IPS-15b (cell line): ENCODE data around the gene TPRKB.
"Not testable (repeated sequence)": the region's sequence is repeated elsewhere in the genome, so short reads cannot be mapped to it uniquely, and the experiment has no call there.

ENCODE experiments used
- H3K27me3 ChIP-seq: one replicate; pipeline ENCODE4 v1.6.1; 2013; ENCODE audit warnings: low read length; ENCODE audit not compliant: control insufficient read depth, insufficient read depth
- H3K36me3 ChIP-seq: one replicate; pipeline ENCODE4 v1.6.1; 2013; ENCODE audit warnings: low read length; ENCODE audit not compliant: control insufficient read depth, insufficient read depth
- H3K4me1 ChIP-seq: one replicate; pipeline ENCODE4 v1.6.1; 2013; ENCODE audit warnings: mild to moderate bottlenecking, low read length; ENCODE audit not compliant: control insufficient read depth, insufficient read depth
- H3K4me3 ChIP-seq: one replicate; pipeline ENCODE4 v1.5.1; 2013; ENCODE audit warnings: low read depth, low read length
- H3K9ac ChIP-seq: one replicate; pipeline ENCODE4 v1.6.1; 2013; ENCODE audit warnings: low read depth, mild to moderate bottlenecking, low read length
- H3K9me3 ChIP-seq: one replicate; pipeline ENCODE4 v1.6.1; 2013; ENCODE audit warnings: mild to moderate bottlenecking, low read length; ENCODE audit not compliant: control insufficient read depth, insufficient read depth

The TPRKB gene

GRCh38 chr2:73707058-73707457 is 30.1 kb downstream of the TPRKB start:
- H3K36me3 ChIP-seq, result no peaks in the 10 kb centered on the region
- peaks cover 5% of the 10 kb centered on the region for H3K27me3 ChIP-seq
- no peaks in the 10 kb centered on the region for H3K9me3 ChIP-seq
- no peaks in the 10 kb centered on the region for H3K4me1 ChIP-seq
- no peak overlapping the region for H3K4me3 ChIP-seq
- H3K9ac ChIP-seq, result no peak overlapping the region

GRCh38 chr2:73705091-73705490 is 32.1 kb downstream of the TPRKB start:
- H3K9me3 ChIP-seq, result no peaks in the 10 kb centered on the region
- H3K36me3 ChIP-seq, result no peaks in the 10 kb centered on the region
- H3K4me1 ChIP-seq, result no peaks in the 10 kb centered on the region
- H3K9ac ChIP-seq, result no peak overlapping the region
- no peak overlapping the region for H3K4me3 ChIP-seq
- peaks cover 2% of the 10 kb centered on the region for H3K27me3 ChIP-seq

GRCh38 chr2:73704285-73704684 is 32.9 kb downstream of the TPRKB start:
- Histone ChIP-seq H3K4me1 (no peaks in the 10 kb centered on the region), H3K27me3 (peaks cover 2% of the 10 kb centered on the region), H3K4me3 (no peak overlapping the region), H3K9ac (no peak overlapping the region), H3K9me3 (no peaks in the 10 kb centered on the region), H3K36me3 (no peaks in the 10 kb centered on the region)

GRCh38 chr2:73703675-73704074 is 33.5 kb downstream of the TPRKB start:
- Histone ChIP-seq H3K9me3 (no peaks in the 10 kb centered on the region), H3K4me1 (no peaks in the 10 kb centered on the region), H3K9ac (no peak overlapping the region), H3K36me3 (no peaks in the 10 kb centered on the region), H3K27me3 (peaks cover 2% of the 10 kb centered on the region), H3K4me3 (no peak overlapping the region)

- H3K9me3 ChIP-seq, H3K36me3 ChIP-seq, H3K4me1 ChIP-seq, H3K4me3 ChIP-seq, H3K27me3 ChIP-seq, H3K9ac ChIP-seq: not testable (repeated sequence)
These were observed 34.2 kb downstream of the TPRKB start for GRCh38 chr2:73702852-73703493.

- peaks cover 2% of the 10 kb centered on the region for H3K27me3 ChIP-seq
- no peak overlapping the region for H3K4me3 ChIP-seq
- H3K9ac ChIP-seq, result no peak overlapping the region
- H3K36me3 ChIP-seq, result no peaks in the 10 kb centered on the region
- H3K4me1 ChIP-seq, result no peaks in the 10 kb centered on the region
- H3K9me3 ChIP-seq, result peaks cover 5% of the 10 kb centered on the region
These were observed 35.0 kb downstream of the TPRKB start for GRCh38 chr2:73701968-73702665.

- H3K9me3 ChIP-seq, H3K36me3 ChIP-seq, H3K4me1 ChIP-seq, H3K27me3 ChIP-seq, H3K4me3 ChIP-seq, H3K9ac ChIP-seq: not testable (repeated sequence)
These were observed 35.7 kb downstream of the TPRKB start for GRCh38 chr2:73701448-73701765.

GRCh38 chr2:73700661-73701447 is 36.3 kb downstream of the TPRKB start:
- H3K27me3 ChIP-seq, result peaks cover 2% of the 10 kb centered on the region
- H3K9ac ChIP-seq, result no peak overlapping the region
- no peak overlapping the region for H3K4me3 ChIP-seq
- H3K36me3 ChIP-seq, result no peaks in the 10 kb centered on the region
- H3K9me3 ChIP-seq, result peaks cover 5% of the 10 kb centered on the region
- no peaks in the 10 kb centered on the region for H3K4me1 ChIP-seq

GRCh38 chr2:73700131-73700611 is 37.0 kb downstream of the TPRKB start:
- H3K4me3 ChIP-seq, result no peak overlapping the region
- H3K9me3 ChIP-seq, result peaks cover 5% of the 10 kb centered on the region
- H3K36me3 ChIP-seq, result no peaks in the 10 kb centered on the region
- H3K27me3 ChIP-seq, result peaks cover 2% of the 10 kb centered on the region
- H3K4me1 ChIP-seq, result no peaks in the 10 kb centered on the region
- H3K9ac ChIP-seq, result no peak overlapping the region

GRCh38 chr2:73699437-73699836 is 37.7 kb downstream of the TPRKB start:
- Histone ChIP-seq H3K9me3 (peaks cover 5% of the 10 kb centered on the region), H3K4me1 (no peaks in the 10 kb centered on the region), H3K36me3 (no peaks in the 10 kb centered on the region), H3K9ac (no peak overlapping the region), H3K4me3 (no peak overlapping the region), H3K27me3 (peaks cover 2% of the 10 kb centered on the region)

GRCh38 chr2:73698101-73698500 is 39.0 kb downstream of the TPRKB start:
- H3K36me3 ChIP-seq, result no peaks in the 10 kb centered on the region
- H3K9me3 ChIP-seq, result peaks cover 5% of the 10 kb centered on the region
- H3K9ac ChIP-seq, result no peak overlapping the region
- no peaks in the 10 kb centered on the region for H3K4me1 ChIP-seq
- no peaks in the 10 kb centered on the region for H3K27me3 ChIP-seq
- no peak overlapping the region for H3K4me3 ChIP-seq

GRCh38 chr2:73697606-73698005 is 39.5 kb downstream of the TPRKB start:
- Histone ChIP-seq H3K4me3 (no peak overlapping the region), H3K9me3 (peaks cover 5% of the 10 kb centered on the region), H3K9ac (no peak overlapping the region), H3K27me3 (no peaks in the 10 kb centered on the region), H3K36me3 (no peaks in the 10 kb centered on the region), H3K4me1 (no peaks in the 10 kb centered on the region)
